Measurements from ENCODE around the gene FHOD3. TPM values are rescaled to one million over a fixed set of nuclear protein-coding genes. Genes with fewer than 3 reads are reported as not detected.

FHOD3 gene
- polyA plus RNA-seq, 1 donor, result 42.9 TPM

DNA sequence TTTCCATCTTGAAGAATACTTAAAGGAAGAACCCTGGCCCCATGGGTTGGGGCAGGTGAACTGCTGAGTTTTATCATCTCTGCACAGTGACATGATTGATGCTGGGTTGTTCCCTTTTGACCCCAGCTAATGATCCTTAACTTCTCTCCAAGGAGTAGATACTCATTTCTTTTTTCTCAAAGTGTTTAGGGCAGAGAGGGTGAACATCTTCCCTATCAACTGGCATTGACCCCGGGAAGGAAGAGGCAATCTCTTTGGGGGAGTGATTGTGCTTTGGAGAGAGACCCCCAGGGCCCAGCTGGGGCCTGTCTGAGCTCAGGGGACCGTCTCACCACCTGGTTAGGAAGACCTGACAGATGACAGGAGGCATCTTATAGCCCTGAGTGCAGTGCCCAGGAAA lies 190.6 kb downstream of the FHOD3 start:
- DNase-seq, result no peak

DNA sequence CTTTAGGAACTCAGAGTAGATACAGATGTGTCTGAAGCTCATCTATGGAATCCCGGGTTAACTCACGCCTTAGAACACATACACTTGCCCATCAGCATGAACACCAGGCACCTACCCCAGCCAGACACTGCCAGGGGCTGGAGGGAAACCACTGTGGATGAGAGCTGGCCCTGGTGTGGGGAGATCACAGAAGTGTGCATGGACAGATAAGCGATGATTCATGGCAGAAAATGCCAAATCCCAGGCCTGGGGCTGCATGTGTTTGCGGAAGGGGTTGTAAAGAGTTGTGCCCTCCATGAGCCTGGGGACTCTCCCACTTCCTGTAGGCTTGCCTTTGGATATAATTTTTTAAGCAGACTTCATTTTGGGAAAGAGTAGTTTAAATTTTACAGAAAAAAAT lies 193.4 kb downstream of the FHOD3 start:
- DNase-seq, result no peak

DNA sequence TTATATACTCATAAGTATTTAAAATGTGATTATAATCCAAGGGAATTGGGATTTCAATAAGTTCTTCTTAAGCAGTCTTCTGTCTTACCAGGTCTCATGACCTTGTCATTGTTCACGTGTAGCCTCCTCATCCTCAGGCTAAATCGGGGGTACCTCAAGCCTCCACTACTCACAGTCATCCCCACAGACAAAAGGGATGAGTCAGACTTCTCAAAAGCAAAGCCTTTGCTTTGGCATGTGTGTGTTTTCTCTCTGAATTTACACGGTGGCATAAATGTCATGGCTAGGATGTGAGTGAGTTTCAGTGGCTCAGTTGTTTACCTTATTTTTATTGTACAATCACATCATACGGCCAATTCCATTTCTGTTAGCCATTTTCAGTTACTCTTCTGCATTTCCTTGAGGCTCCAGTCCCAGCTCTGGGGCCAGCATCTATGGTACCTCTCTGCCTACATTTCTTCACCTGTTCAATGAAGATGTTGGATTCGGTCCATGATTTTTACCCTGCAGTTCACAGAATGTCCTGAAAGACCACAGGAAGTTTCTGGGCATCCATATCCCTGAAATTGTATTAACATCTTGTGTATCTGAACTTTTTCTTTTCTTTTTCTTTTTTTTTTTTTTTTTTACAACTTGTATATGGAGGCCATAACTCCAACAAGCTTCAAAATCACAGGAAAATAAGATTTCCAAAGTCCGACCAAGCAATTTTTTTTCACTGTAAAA lies 195.3 kb downstream of the FHOD3 start:
- no peak for DNase-seq

DNA sequence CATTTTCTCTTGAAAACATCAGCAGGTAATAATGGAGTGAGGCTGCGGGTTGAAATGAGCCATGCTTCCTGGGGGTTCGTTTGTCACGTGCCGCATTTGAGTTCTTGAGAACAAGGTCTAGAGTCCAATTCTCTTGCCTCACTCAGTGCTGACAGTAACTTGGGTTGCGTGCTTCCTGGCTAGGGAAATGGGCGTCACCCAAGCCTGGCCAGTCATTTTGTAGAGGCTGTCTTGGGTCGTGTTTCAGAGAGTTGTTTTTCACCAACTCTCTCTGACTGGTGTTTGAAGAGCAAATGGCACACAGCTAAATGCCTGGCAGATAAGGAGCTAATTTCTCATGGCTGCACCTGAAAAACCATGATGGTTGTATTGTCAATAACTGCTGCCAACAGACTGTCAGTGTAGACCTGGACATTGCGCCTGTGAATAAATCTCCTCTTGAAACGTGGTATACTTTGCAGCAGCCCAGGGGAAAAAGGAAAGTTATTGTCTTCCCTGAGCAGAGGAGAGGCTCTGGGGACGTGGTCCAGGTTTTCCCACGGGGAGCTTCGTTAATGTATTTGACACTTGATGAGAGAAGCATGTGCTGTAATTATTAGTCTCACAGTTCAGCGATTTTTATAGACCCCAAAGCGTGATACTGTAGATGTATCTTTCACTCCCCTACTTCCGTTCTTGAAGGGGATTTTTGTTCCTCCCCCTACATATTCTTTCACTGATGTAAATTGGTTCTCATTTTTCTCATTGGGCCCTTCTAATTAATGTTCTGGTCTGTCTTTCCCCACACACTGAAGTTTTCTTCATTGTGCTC lies 196.0 kb downstream of the FHOD3 start:
- no peak for DNase-seq

- DNase-seq, result no peak
These were observed 196.6 kb downstream of the FHOD3 start for GRCh38 chr18:36494160-36494437.

DNA sequence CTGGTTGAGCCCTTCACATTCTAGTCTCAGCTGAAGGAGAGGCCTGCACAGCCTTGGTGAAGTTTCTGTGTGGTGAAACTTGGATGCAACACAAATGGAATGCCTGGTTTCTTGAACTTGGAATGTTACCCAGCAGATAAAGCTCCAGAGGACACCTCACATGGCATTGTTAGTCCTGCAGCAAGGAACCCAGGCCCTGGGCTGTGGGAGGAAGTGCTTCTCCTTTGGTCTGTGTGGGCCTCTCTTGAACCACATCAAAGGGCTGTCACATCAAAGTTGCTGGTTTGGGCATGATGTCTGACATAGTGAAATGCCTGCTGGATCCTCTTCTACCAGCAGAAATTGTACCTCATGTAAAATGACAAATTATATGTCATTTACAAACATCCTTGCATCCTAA lies 198.5 kb downstream of the FHOD3 start:
- no peak for DNase-seq

DNA sequence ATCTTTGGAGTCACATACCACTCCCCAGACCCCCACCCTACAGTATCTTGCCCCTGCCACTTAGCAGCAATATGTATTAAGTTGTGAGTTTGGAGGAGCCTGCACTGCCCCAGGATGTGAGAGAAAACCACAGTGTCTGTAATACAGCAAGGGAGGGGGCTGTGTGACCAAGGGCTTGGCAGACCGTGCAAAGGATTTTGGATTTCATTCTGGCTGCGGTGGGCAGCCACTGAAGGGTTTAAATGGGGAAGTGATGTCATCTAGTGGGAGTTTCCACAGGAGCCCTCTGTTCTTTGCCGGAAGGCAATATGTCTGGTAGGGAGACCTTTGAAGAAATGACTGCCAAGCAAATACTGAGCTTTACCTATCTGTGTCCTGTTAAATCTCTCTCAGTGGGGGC lies 202.4 kb downstream of the FHOD3 start:
- no peak for DNase-seq

- DNase-seq, result no peak
These were observed 203.6 kb downstream of the FHOD3 start for GRCh38 chr18:36501100-36501499.

DNA sequence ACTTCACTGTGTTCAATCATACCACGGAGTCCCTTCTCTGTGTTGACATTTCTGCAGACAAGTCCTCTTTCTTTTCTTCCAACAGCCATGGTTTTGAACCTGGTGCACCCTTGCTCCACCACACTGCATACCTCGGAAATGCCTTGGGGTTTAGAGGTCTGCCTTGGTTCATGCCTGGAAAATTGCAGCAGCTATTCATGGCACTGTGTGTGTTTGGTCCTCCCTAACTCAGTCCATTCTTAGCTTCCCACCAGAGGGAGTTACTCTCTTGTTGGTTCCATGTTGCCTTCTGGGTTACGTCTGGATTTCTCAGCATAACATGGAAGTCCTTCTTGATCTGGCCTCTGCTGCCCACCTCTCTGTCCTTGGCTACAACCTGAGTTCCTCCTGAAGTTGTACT lies 206.0 kb downstream of the FHOD3 start:
- DNase-seq, result no peak

GRCh38 chr18:36504928-36505327 lies 207.4 kb downstream of the FHOD3 start:
- DNase-seq, result no peak

- no peak for DNase-seq
These were observed 208.2 kb downstream of the FHOD3 start for GRCh38 chr18:36505665-36506064.

- DNase-seq, result no peak
These were observed 212.2 kb downstream of the FHOD3 start for GRCh38 chr18:36509646-36510197.

DNA sequence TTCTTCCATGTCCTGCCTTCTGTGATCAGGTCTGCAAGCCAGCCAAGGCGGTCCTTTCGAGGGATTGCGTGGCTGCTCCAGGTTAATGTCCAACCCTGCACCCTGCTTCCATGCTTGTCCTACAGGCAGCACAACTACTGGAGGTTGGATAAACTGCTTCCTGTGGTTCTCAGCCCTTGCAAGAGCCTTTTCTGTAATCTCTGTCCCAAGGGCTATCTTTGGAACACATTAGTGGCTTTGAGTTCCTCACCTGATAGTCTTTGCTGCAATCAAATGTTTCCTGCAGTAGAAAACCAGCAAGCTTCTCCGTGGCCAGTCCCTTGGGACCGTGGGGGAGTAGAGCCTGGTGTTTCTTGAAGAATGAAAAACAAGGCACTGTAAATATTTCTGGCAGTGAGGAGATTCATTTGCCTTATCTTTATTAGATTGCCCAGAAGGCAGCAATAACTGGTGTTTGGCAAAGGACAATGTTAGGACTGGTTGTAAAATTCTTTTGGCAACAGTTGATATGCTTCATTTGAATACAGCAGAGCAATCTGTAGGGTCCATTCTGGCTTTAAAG lies 214.4 kb downstream of the FHOD3 start:
- no peak for DNase-seq

- no peak for DNase-seq
These were observed 216.0 kb downstream of the FHOD3 start for GRCh38 chr18:36513556-36513955.

- no peak for DNase-seq
These were observed 217.3 kb downstream of the FHOD3 start for GRCh38 chr18:36514778-36515177.

- DNase-seq, result no peak
These were observed 218.7 kb downstream of the FHOD3 start for GRCh38 chr18:36516258-36516657.

DNA sequence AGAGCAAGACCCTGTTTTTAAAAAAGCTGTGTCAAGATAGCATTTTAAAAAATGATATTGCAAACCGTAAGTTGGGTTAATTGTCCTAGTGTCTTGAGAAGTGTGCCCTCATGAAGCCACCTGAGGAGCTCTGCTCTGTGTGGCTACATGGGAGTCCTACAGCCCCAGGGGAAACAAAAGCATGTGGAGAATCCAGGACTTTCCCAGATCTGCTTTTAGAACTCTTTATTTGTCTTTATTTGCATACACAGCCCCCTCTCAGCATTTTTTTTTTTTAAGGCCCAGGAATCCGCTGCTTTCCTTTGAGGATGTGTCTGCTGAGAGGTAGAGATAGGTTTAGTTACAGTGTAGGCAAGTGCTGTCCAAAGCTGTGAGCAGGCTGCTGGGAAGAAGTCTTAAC lies 219.2 kb downstream of the FHOD3 start:
- no peak for DNase-seq

DNA sequence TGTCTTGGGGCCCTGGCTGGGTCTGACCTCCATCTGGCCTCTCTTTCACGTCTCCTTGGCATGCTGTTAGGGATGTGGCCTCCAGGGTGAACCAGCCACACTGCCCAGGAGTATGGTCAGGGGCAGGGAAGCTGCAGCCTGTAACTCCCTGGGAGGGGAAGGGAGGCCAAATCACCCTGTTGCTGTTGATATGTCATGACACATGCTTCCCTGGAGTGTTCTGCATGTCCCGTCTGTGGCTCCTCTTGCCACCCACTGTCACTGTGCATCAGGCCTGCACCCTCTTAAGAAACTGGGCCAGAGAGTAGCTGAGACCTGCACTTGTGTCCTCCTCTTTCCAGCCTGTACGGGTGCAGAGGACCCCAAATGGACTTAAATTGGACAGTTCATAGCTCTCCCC lies 221.3 kb downstream of the FHOD3 start:
- no peak for DNase-seq

GRCh38 chr18:36519358-36519757 lies 221.8 kb downstream of the FHOD3 start:
- DNase-seq, result no peak

GRCh38 chr18:36522509-36522908 lies 225.0 kb downstream of the FHOD3 start:
- DNase-seq, result no peak

- DNase-seq, result no peak
These were observed 228.4 kb downstream of the FHOD3 start for GRCh38 chr18:36525913-36526312.

DNA sequence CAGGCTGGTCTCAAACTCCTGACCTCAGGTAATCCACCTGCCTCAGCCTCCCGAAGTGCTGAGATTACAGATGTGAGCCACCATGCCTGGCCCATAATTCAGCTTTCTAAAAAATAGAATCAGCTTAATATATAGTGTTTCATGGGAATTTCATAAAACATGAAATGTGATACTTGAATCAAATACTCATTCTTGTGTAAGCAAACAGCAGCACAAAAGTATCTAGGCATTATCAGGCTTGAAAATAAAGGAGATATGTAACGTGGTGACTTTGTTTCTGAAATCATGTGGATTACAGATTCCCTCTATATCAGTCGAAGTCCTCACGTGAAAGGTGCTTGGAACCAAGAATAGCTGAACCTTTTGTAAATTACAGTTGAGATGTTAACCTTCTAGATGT lies 229.1 kb downstream of the FHOD3 start:
- no peak for DNase-seq

GRCh38 chr18:36527051-36527450 lies 229.5 kb downstream of the FHOD3 start:
- no peak for DNase-seq
